SK-N-SH treated with all-trans-retinoic acid at 6 μM for 48 hours (cell line): ENCODE results near the gene ADAMTS17.

Experiments
- ATAC-seq: fragments of 200-7000 bp; cut with Tn5 transposase; 3 replicates; pipeline ENCODE4 v1.9.1; 2020; ENCODE audit warnings: mild to moderate bottlenecking, moderate library complexity
- BACH2 ChIP-seq: fragments of 250-450 bp; sonication (Bioruptor Pico); IDR thresholded peaks from 2 replicates; pipeline ENCODE4 v1.9.0; 2021; ENCODE audit warnings: mild to moderate bottlenecking, borderline replicate concordance
- CREB5 ChIP-seq: fragments of 250-450 bp; sonication (Bioruptor Pico); IDR thresholded peaks from 2 replicates; pipeline ENCODE4 v1.5.1; 2020; ENCODE audit warnings: low read depth, mild to moderate bottlenecking, moderate library complexity
- CSDC2 ChIP-seq: fragments of 250-450 bp; sonication (Bioruptor Pico); IDR thresholded peaks from 2 replicates; pipeline ENCODE4 v1.5.0; 2020; ENCODE audit warnings: mild to moderate bottlenecking, moderate library complexity
- CSRNP3 ChIP-seq: fragments of 250-450 bp; sonication (Bioruptor Pico); IDR thresholded peaks from 2 replicates; pipeline ENCODE4 v1.5.1; 2021; ENCODE audit warnings: mild to moderate bottlenecking, moderate library complexity
- ESRRG ChIP-seq: fragments of 250-450 bp; sonication (Bioruptor Pico); IDR thresholded peaks from 2 replicates; pipeline ENCODE4 v1.6.1; 2021; ENCODE audit warnings: mild to moderate bottlenecking
- GLIS3 ChIP-seq: fragments of 250-450 bp; sonication (Bioruptor Pico); IDR thresholded peaks from 2 replicates; pipeline ENCODE4 v1.5.0; 2020; ENCODE audit warnings: mild to moderate bottlenecking, moderate library complexity
- OSR1 ChIP-seq: fragments of 250-450 bp; sonication (Bioruptor Pico); IDR thresholded peaks from 2 replicates; pipeline ENCODE4 v1.8.0; 2022; ENCODE audit warnings: moderate library complexity, mild to moderate bottlenecking, inconsistent platforms
- PATZ1 ChIP-seq: fragments of 250-450 bp; sonication (Bioruptor Pico); IDR thresholded peaks from 2 replicates; pipeline ENCODE4 v1.8.0; 2020; ENCODE audit warnings: mild to moderate bottlenecking, moderate library complexity, borderline replicate concordance
- POU6F1 ChIP-seq: fragments of 250-450 bp; sonication (Bioruptor Pico); IDR thresholded peaks from 2 replicates; pipeline ENCODE4 v1.8.0; 2021; ENCODE audit warnings: low read depth, mild to moderate bottlenecking, moderate library complexity, borderline replicate concordance
- PPARA ChIP-seq: fragments of 250-450 bp; sonication (Bioruptor Pico); IDR thresholded peaks from 2 replicates; pipeline ENCODE4 v1.5.0; 2020; ENCODE audit warnings: mild to moderate bottlenecking, borderline replicate concordance
- RARB ChIP-seq: fragments of 250-450 bp; sonication (Bioruptor Pico); IDR thresholded peaks from 2 replicates; pipeline ENCODE4 v1.8.0; 2021; ENCODE audit warnings: mild to moderate bottlenecking, moderate library complexity
- TCF4 ChIP-seq: fragments of 250-450 bp; sonication (Bioruptor Pico); IDR thresholded peaks from 2 replicates; pipeline ENCODE4 v1.8.0; 2021; ENCODE audit warnings: mild to moderate bottlenecking, moderate library complexity, borderline replicate concordance
- TOX ChIP-seq: fragments of 250-450 bp; sonication (Bioruptor Pico); IDR thresholded peaks from 2 replicates; pipeline ENCODE4 v1.8.0; 2021; ENCODE audit warnings: mild to moderate bottlenecking, moderate library complexity, borderline replicate concordance
- TSHZ2 ChIP-seq: fragments of 250-450 bp; sonication (Bioruptor Pico); IDR thresholded peaks from 2 replicates; pipeline ENCODE4 v1.5.0; 2020; ENCODE audit warnings: mild to moderate bottlenecking, moderate library complexity
- ZC3H10 ChIP-seq: fragments of 250-450 bp; sonication (Bioruptor Pico); IDR thresholded peaks from 2 replicates; pipeline ENCODE4 v1.5.1; 2021; ENCODE audit warnings: mild to moderate bottlenecking, moderate library complexity
- ZFP3 ChIP-seq: fragments of 250-450 bp; sonication (Bioruptor Pico); IDR thresholded peaks from 2 replicates; pipeline ENCODE4 v1.5.0; 2020; ENCODE audit warnings: mild to moderate bottlenecking, moderate library complexity
- ZFP30 ChIP-seq: fragments of 450-650 bp; formaldehyde crosslinking; IDR thresholded peaks from 2 replicates; pipeline ENCODE4 v1.5.0; 2022; ENCODE audit warnings: mild to moderate bottlenecking, moderate library complexity
- ZNF565 ChIP-seq: fragments of 450-650 bp; formaldehyde crosslinking; conservative IDR thresholded peaks from 2 replicates; pipeline ENCODE4 v1.5.0; 2020; ENCODE audit warnings: low read depth, mild to moderate bottlenecking, moderate library complexity
- ZNF8 ChIP-seq: fragments of 450-650 bp; formaldehyde crosslinking; IDR thresholded peaks from 2 replicates; pipeline ENCODE4 v1.5.0; 2020; ENCODE audit warnings: mild to moderate bottlenecking, moderate library complexity

ADAMTS17 gene

GRCh38 chr15:99998661-99999101, 343.1 kb downstream of the ADAMTS17 start:
- ATAC-seq = no peak
- TF ChIP-seq CREB5 (CRISPR knock-in tag) (no peak), CSDC2 (CRISPR knock-in tag) (no peak), TSHZ2 (CRISPR knock-in tag) (no peak), PPARA (CRISPR knock-in tag) (no peak), ESRRG (CRISPR knock-in tag) (no peak), BACH2 (CRISPR knock-in tag) (no peak), ZNF565 (no peak), ZC3H10 (CRISPR knock-in tag) (no peak), ZNF8 (CRISPR knock-in tag) (no peak), RARB (CRISPR knock-in tag) (no peak)

GRCh38 chr15:99997112-99997651, 344.6 kb downstream of the ADAMTS17 start:
- TF ChIP-seq TCF4 (CRISPR knock-in tag) (peak; percentile 69; the same call in 1 of the 2 replicates), CSRNP3 (CRISPR knock-in tag) (no peak)
- peak; percentile 35; the same call in 1 of the 3 replicates for ATAC-seq

GRCh38 chr15:99996660-99997059, 345.1 kb downstream of the ADAMTS17 start:
- TF ChIP-seq TOX (CRISPR knock-in tag) (no peak), POU6F1 (CRISPR knock-in tag) (no peak), ZFP3 (no peak), BACH2 (CRISPR knock-in tag) (no peak), PATZ1 (no peak), CSRNP3 (CRISPR knock-in tag) (no peak), PPARA (CRISPR knock-in tag) (no peak), TSHZ2 (CRISPR knock-in tag) (no peak), ZNF8 (CRISPR knock-in tag) (no peak), ZNF565 (no peak), ZFP30 (CRISPR knock-in tag) (no peak), ESRRG (CRISPR knock-in tag) (no peak), GLIS3 (CRISPR knock-in tag) (no peak), OSR1 (no peak), CSDC2 (CRISPR knock-in tag) (no peak), ZC3H10 (CRISPR knock-in tag) (no peak), CREB5 (CRISPR knock-in tag) (no peak), TCF4 (CRISPR knock-in tag) (no peak), RARB (CRISPR knock-in tag) (no peak)
- TF ChIP-seq, all 23 proteins: peak for 0
- ATAC-seq = no peak
